ENCODE data around the gene MTHFSD. TPM values are rescaled to one million over a fixed set of nuclear protein-coding genes. Genes with fewer than 3 reads are reported as not detected.

Gene MTHFSD
- total RNA-seq, 1 experiment from 2014 or later: 4.7 TPM

DNA sequence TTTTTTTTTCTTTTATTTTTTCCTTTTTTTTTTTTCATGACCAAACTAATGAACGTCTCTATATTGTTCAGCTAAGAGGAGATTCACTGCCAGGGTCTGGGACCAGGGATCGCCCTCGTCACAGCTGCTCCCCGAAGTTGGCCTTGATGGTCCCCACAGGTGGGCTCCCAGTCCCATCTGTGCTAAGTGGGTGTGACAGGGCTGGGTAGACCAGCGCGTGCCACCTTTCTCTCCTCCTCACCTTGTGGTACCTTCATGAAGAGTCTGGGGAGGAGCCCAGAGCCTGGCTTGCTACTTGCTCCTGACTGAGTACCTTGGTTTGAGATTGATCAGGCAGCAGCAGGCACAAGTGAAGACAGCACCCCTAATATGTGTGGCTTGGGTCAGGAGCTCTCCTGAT lies 51.2 kb downstream of the MTHFSD start:
- TF ChIP-seq, protein P1, sequence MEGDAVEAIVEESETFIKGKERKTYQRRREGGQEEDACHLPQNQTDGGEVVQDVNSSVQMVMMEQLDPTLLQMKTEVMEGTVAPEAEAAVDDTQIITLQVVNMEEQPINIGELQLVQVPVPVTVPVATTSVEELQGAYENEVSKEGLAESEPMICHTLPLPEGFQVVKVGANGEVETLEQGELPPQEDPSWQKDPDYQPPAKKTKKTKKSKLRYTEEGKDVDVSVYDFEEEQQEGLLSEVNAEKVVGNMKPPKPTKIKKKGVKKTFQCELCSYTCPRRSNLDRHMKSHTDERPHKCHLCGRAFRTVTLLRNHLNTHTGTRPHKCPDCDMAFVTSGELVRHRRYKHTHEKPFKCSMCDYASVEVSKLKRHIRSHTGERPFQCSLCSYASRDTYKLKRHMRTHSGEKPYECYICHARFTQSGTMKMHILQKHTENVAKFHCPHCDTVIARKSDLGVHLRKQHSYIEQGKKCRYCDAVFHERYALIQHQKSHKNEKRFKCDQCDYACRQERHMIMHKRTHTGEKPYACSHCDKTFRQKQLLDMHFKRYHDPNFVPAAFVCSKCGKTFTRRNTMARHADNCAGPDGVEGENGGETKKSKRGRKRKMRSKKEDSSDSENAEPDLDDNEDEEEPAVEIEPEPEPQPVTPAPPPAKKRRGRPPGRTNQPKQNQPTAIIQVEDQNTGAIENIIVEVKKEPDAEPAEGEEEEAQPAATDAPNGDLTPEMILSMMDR (conservative IDR thresholded peaks at IDR 0.05): no peak
- no peak overlapping the region for H2BK20ac ChIP-seq (ENCODE audit: low read depth, low read length, poor library complexity, severe bottlenecking)
- H3K4ac ChIP-seq (ENCODE audit: low read depth, low read length): no peak overlapping the region
- Mint-ChIP-seq H3K36me3 (ENCODE audit: insufficient read depth in 1 of 3, low read depth in 3 of 3) (0 out of 7 replicates have a peak, but pooled peaks cover 0 to 2% (median 0%) of the 10 kb centered on the region in 3 experiments), H3K4me1 (peaks cover 16 to 50% of the 10 kb centered on the region in 2 experiments), H3K27me3 (ENCODE audit: low read depth) (peaks cover 99% of the 10 kb centered on the region), H3K4me3 (no peak overlapping the region), H3K27ac (no peak overlapping the region), H3K9me3 (peaks cover 2 to 27% of the 10 kb centered on the region in 2 experiments; a peak in 4 of 5 replicates)
- peaks cover 3% of the 10 kb centered on the region; the same call in 1 of the 2 replicates for H3K4me1 ChIP-seq (ENCODE audit: insufficient read depth, low read length)
- no peaks in the 10 kb centered on the region for H3K79me1 ChIP-seq (ENCODE audit: insufficient read depth, low read depth, low read length, poor library complexity, severe bottlenecking)
- no peaks in the 10 kb centered on the region for H3K9me3 ChIP-seq (ENCODE audit: control insufficient read depth, low read depth, low read length)
- H3K9ac ChIP-seq (ENCODE audit: extremely low read depth, insufficient read length, low read length): no peak overlapping the region
- no peak overlapping the region for H3K56ac ChIP-seq (ENCODE audit: insufficient read length, low read depth, low read length)
- H3K79me2 ChIP-seq (ENCODE audit: insufficient read depth, low read length): no peaks in the 10 kb centered on the region
- no peak overlapping the region for H2AFZ ChIP-seq (ENCODE audit: low read length)
- no peak overlapping the region for H4K91ac ChIP-seq (ENCODE audit: insufficient read length, low read depth, low read length)
- no peak overlapping the region for H2BK120ac ChIP-seq (ENCODE audit: low read depth, low read length, poor library complexity, severe bottlenecking)
- H3K27ac ChIP-seq (ENCODE audit: insufficient read length, low read depth, low read length): no peak overlapping the region
- H2BK12ac ChIP-seq (ENCODE audit: insufficient read length, low read depth, low read length): no peak overlapping the region
- H2BK5ac ChIP-seq (ENCODE audit: insufficient read length, low read length): no peak overlapping the region
- no peak overlapping the region for H3K23ac ChIP-seq (ENCODE audit: insufficient read length, low read depth, low read length)
- no peak overlapping the region for H3T11ph ChIP-seq (ENCODE audit: low read length)
- no peak for DNase-seq
- no peaks in the 10 kb centered on the region for H4K20me1 ChIP-seq (ENCODE audit: control insufficient read depth, insufficient read depth, insufficient read length)
- H4K5ac ChIP-seq (ENCODE audit: insufficient read length, low read depth, low read length): no peak overlapping the region
- H3K4me2 ChIP-seq (ENCODE audit: insufficient read depth, insufficient read length, low read length): no peak overlapping the region
- H3K14ac ChIP-seq (ENCODE audit: insufficient read depth, low read length): no peak overlapping the region
- H3K23me2 ChIP-seq (ENCODE audit: insufficient read length, low read depth, low read length, poor library complexity, severe bottlenecking): peaks cover 3% of the 10 kb centered on the region
- no peak overlapping the region for H4K8ac ChIP-seq (replicated peaks; ENCODE audit: insufficient read length, low read depth, low read length)
- peaks cover 98% of the 10 kb centered on the region for H3K27me3 ChIP-seq (ENCODE audit: insufficient read depth, low read length)
- H2BK15ac ChIP-seq (ENCODE audit: low read depth, low read length): no peak overlapping the region
- no CpG with 5 or more reads among the region's 6 CpGs for WGBS (ENCODE audit: extremely low coverage, insufficient read length, low lambda C conversion rate)
- no peak overlapping the region for H3K18ac ChIP-seq (ENCODE audit: insufficient read length, low read depth, low read length)
- no peak overlapping the region for H2AK5ac ChIP-seq (ENCODE audit: insufficient read length, low read length)
